DOHH2 (cell line): ENCODE measurements around the gene BRDT.

Experiments used
- H3F3A ChIP-seq: fragments of 200-600 bp; sonication (generic), shearing (Covaris generic); 2 replicates; pipeline ENCODE4 v1.6.0; 2016; ENCODE audit warnings: antibody characterized with exemption, mild to moderate bottlenecking; ENCODE audit not compliant: control insufficient read depth, insufficient read depth
- H3K27ac ChIP-seq: fragments of 200-600 bp; sonication (generic); 2 replicates; pipeline ENCODE4 v1.5.1; 2014; ENCODE audit warnings: low read depth, mild to moderate bottlenecking, low read length, moderate library complexity
- H3K27me3 ChIP-seq: fragments of 200-600 bp; sonication (generic); 2 replicates; pipeline ENCODE4 v1.6.1; 2014; ENCODE audit warnings: mild to moderate bottlenecking, low read length, mixed read lengths; ENCODE audit not compliant: control insufficient read depth
- H3K36me3 ChIP-seq: fragments of 200-600 bp; sonication (generic); 2 replicates; pipeline ENCODE4 v1.6.1; 2014; ENCODE audit warnings: mild to moderate bottlenecking, low read length, moderate library complexity, mixed read lengths; ENCODE audit not compliant: control insufficient read depth
- H3K4me1 ChIP-seq: fragments of 200-600 bp; sonication (generic); 2 replicates; pipeline ENCODE4 v1.6.1; 2014; ENCODE audit warnings: mild to moderate bottlenecking, low read length, mixed read lengths; ENCODE audit not compliant: control insufficient read depth
- H3K4me2 ChIP-seq: fragments of 200-600 bp; sonication (generic); 2 replicates; pipeline ENCODE4 v1.6.0; 2014; ENCODE audit warnings: mild to moderate bottlenecking, low read length, moderate library complexity
- H3K4me3 ChIP-seq: fragments of 200-600 bp; sonication (generic); 2 replicates; pipeline ENCODE4 v1.5.1; 2014; ENCODE audit warnings: mild to moderate bottlenecking, low read length, mixed read lengths
- H3K79me2 ChIP-seq: fragments of 200-600 bp; sonication (generic); 2 replicates; pipeline ENCODE4 v1.6.1; 2014; ENCODE audit warnings: mild to moderate bottlenecking, low read length, mixed read lengths; ENCODE audit not compliant: control insufficient read depth
- H3K9me2 ChIP-seq: fragments of 200-600 bp; sonication (generic); replicated peaks from 2 replicates; pipeline ENCODE4 v1.6.1; 2014; ENCODE audit warnings: mild to moderate bottlenecking, low read length, mixed read lengths; ENCODE audit not compliant: control insufficient read depth
- H3K9me3 ChIP-seq: fragments of 200-600 bp; sonication (generic); 2 replicates; pipeline ENCODE4 v1.6.1; 2014; ENCODE audit warnings: antibody characterized with exemption, low read length, mixed read lengths; ENCODE audit not compliant: control insufficient read depth, insufficient read depth
- H4K20me1 ChIP-seq: fragments of 200-600 bp; sonication (generic); 2 replicates; pipeline ENCODE4 v1.6.0; 2014; ENCODE audit warnings: low read depth, mild to moderate bottlenecking, antibody characterized with exemption, low read length, moderate library complexity; ENCODE audit not compliant: control insufficient read depth, insufficient read depth
- EZH2phosphoT487 ChIP-seq: fragments of 200-600 bp; sonication (generic); IDR thresholded peaks from 2 replicates; pipeline ENCODE4 v1.6.1; 2017; ENCODE audit warnings: borderline replicate concordance, mild to moderate bottlenecking, antibody characterized with exemption, low read length, moderate library complexity, mixed read lengths
- TF ChIP-seq, protein P1 (sequence below): fragments of 200-600 bp; sonication (generic); IDR thresholded peaks from one replicate; pipeline ENCODE4 v1.5.1; 2014; ENCODE audit warnings: antibody characterized with exemption, mild to moderate bottlenecking, low read depth, low read length; ENCODE audit not compliant: poor library complexity, severe bottlenecking

Gene BRDT

GRCh38 chr1:92029241-92029922 is 80.2 kb downstream of the BRDT start:
- Histone ChIP-seq H3K27me3 (no peaks in the 10 kb centered on the region), H4K20me1 (no peaks in the 10 kb centered on the region), H3K36me3 (no peaks in the 10 kb centered on the region), H3K4me1 (no peaks in the 10 kb centered on the region), H3K4me2 (no peak overlapping the region), H3K9me3 (no peaks in the 10 kb centered on the region), H3F3A (no peaks in the 10 kb centered on the region), H3K9me2 (no peaks in the 10 kb centered on the region), H3K27ac (no peak overlapping the region), H3K79me2 (no peaks in the 10 kb centered on the region), H3K4me3 (no peak overlapping the region)
- TF ChIP-seq, protein P1, sequence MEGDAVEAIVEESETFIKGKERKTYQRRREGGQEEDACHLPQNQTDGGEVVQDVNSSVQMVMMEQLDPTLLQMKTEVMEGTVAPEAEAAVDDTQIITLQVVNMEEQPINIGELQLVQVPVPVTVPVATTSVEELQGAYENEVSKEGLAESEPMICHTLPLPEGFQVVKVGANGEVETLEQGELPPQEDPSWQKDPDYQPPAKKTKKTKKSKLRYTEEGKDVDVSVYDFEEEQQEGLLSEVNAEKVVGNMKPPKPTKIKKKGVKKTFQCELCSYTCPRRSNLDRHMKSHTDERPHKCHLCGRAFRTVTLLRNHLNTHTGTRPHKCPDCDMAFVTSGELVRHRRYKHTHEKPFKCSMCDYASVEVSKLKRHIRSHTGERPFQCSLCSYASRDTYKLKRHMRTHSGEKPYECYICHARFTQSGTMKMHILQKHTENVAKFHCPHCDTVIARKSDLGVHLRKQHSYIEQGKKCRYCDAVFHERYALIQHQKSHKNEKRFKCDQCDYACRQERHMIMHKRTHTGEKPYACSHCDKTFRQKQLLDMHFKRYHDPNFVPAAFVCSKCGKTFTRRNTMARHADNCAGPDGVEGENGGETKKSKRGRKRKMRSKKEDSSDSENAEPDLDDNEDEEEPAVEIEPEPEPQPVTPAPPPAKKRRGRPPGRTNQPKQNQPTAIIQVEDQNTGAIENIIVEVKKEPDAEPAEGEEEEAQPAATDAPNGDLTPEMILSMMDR = no peak
- TF ChIP-seq EZH2phosphoT487 = no peak

DNA sequence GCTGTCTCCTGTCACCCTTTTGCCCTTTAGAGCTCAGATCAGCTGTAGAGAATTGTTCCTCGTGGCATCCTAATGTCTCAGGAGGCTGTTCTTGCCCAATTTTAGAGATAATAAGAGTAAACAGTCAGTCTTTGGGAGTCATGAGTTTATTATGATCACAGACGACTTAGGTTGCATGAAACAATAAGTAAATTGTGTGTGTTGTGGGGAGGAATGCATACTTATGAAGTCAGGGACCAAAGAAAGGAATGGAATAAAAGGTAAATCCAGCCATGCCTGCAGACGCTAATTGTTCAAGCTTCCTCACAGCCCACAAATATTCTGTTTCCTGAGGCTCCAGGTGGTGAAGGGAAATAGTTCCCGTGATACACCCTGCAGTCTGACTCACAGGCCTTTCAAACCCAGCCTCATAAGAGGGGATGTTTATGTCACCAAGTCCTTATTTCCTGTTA is 81.5 kb downstream of the BRDT start:
- Histone ChIP-seq H4K20me1 (no peaks in the 10 kb centered on the region), H3K4me2 (no peak overlapping the region), H3K4me1 (no peaks in the 10 kb centered on the region), H3K79me2 (no peaks in the 10 kb centered on the region), H3F3A (no peaks in the 10 kb centered on the region), H3K27ac (no peak overlapping the region), H3K9me2 (no peaks in the 10 kb centered on the region), H3K36me3 (no peaks in the 10 kb centered on the region), H3K27me3 (peaks cover 9% of the 10 kb centered on the region), H3K4me3 (no peak overlapping the region), H3K9me3 (no peaks in the 10 kb centered on the region)
- no peak for TF ChIP-seq EZH2phosphoT487

GRCh38 chr1:92031281-92032110 is 82.3 kb downstream of the BRDT start:
- Histone ChIP-seq H3K4me2 (no peak overlapping the region), H3F3A (no peaks in the 10 kb centered on the region)
- no peak for TF ChIP-seq EZH2phosphoT487
- TF ChIP-seq, protein P1 = no peak

DNA sequence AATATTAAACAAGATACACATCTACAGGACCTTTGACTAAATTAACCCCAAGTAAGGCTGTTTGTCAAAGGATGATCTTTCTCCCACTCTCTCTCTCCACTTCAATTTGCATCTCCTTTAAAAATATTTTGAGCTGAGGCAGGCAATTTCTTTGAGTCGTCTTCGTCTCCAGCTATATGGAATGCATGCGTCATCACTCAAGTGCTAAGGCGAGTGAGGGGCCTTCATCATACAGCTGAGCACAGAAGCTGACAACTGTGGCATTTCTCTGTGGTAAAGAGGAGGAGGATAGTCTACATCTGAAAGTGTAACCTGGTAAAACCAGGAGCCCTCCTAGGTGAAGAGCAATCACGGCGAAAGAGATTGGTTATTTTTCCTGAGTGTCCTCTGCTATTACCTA is 88.2 kb downstream of the BRDT start:
- Histone ChIP-seq H4K20me1 (no peaks in the 10 kb centered on the region), H3K4me2 (no peak overlapping the region), H3K27me3 (peaks cover 13% of the 10 kb centered on the region), H3K79me2 (no peaks in the 10 kb centered on the region), H3K4me1 (no peaks in the 10 kb centered on the region), H3K9me2 (no peaks in the 10 kb centered on the region), H3F3A (no peaks in the 10 kb centered on the region), H3K27ac (no peak overlapping the region), H3K36me3 (no peaks in the 10 kb centered on the region), H3K4me3 (no peak overlapping the region), H3K9me3 (no peaks in the 10 kb centered on the region)
- no peak for TF ChIP-seq EZH2phosphoT487
- TF ChIP-seq, protein P1 = no peak

More at GRCh38 chr1:92031281-92032110, 82.3 kb downstream of the BRDT start:
- H4K20me1 ChIP-seq = no peaks in the 10 kb centered on the region
- H3K4me3 ChIP-seq = no peak overlapping the region
- H3K4me1 ChIP-seq = no peaks in the 10 kb centered on the region
- no peaks in the 10 kb centered on the region for H3K9me2 ChIP-seq
- no peak overlapping the region for H3K27ac ChIP-seq
- no peaks in the 10 kb centered on the region for H3K36me3 ChIP-seq
- H3K79me2 ChIP-seq = no peaks in the 10 kb centered on the region
- peaks cover 13% of the 10 kb centered on the region for H3K27me3 ChIP-seq
- H3K9me3 ChIP-seq = no peaks in the 10 kb centered on the region
